Testis (tissue), 3 donors: Measurements from ENCODE around the gene SLC29A1. TPM values are rescaled to one million over a fixed set of nuclear protein-coding genes. Genes with fewer than 3 reads are reported as not detected.
"Not testable (repeated sequence)": the region's sequence is repeated elsewhere in the genome, so short reads cannot be mapped to it uniquely, and the experiment has no call there.

ENCODE experiments used
- DNase-seq: peaks from one replicate; pipeline ENCODE4 v3.0.0-alpha.2; 2019
- H3K27ac ChIP-seq, 2 donors: fragments of 200-600 bp; sonication (generic); one replicate each; pipeline ENCODE4 v1.5.1; 2019
- H3K27me3 ChIP-seq: fragments of 200-600 bp; sonication (generic); one replicate; pipeline ENCODE4 v1.5.1; 2019
- H3K36me3 ChIP-seq: fragments of 200-600 bp; sonication (generic); one replicate; pipeline ENCODE4 v1.5.1; 2017; ENCODE audit warnings: low read depth; ENCODE audit errors: missing control alignments
- H3K4me1 ChIP-seq: fragments of 200-600 bp; sonication (generic); one replicate; pipeline ENCODE4 v1.5.1; 2019
- H3K4me3 ChIP-seq, 2 donors: fragments of 200-600 bp; sonication (generic); one replicate each; pipeline ENCODE4 v1.5.1; 2017 to 2019
- H3K9me3 ChIP-seq: fragments of 200-600 bp; sonication (generic); one replicate; pipeline ENCODE4 v1.5.1; 2017
- POLR2A ChIP-seq: fragments of 450-650 bp; IDR thresholded peaks from one replicate; pipeline ENCODE4 v1.6.1; 2017; ENCODE audit warnings: antibody characterized with exemption, mild to moderate bottlenecking, moderate library complexity
- WGBS, 2 donors: methylation state at CpG; one replicate each; pipeline ENCODE4 v1.1.5; 2018; 5-methylcytosine and 5-hydroxymethylcytosine counted together
- intact Hi-C: fragments of 100-400 bp; cut with DNase I; formaldehyde crosslinking; loops from one replicate; pipeline ENCODE4 v1.15.1; 2023; ENCODE audit warnings: low total_unique reads
- polyA plus RNA-seq: library from polyadenylated mRNA; stranded (reverse); fragments of 350-450 nt; fragmentation: Illumina TruSeq; extraction: RNeasy Lipid Tissue Mini Kit (QIAGEN cat#74804); gene quantifications from one replicate; pipeline ENCODE4 v1.2.3, GENCODE V29; 2014; ENCODE audit warnings: low read depth, low replicate concordance; ENCODE audit not compliant: insufficient read depth
- total RNA-seq, 2 donors: library from RNA; depleted of rRNA; stranded (reverse); fragments of >200 nt; gene quantifications; one replicate each; pipeline ENCODE4 v1.2.3, GENCODE V29; 2016
- TF ChIP-seq, protein P1 (sequence below), 3 experiments: fragments of 450-650 bp in 2 of 3; fragments of 200-600 bp in 1 of 3; sonication (generic) in 1 of 3; IDR thresholded peaks; one replicate each; pipeline ENCODE4 v1.5.1; 2016 to 2019; ENCODE audit warnings: antibody characterized with exemption in 3 of 3, mild to moderate bottlenecking in 2 of 3, moderate library complexity in 1 of 3

The SLC29A1 gene
- total and polyA plus RNA-seq, 3 donors from 2014 or later = 41.2 to 70.0 (median 51.3) TPM

GRCh38 chr6:44178424-44179071 is 44.8 kb upstream of the SLC29A1 start:
- H3K4me3 ChIP-seq = no peak overlapping the region
- no peaks in the 10 kb centered on the region for H3K4me1 ChIP-seq
- no peaks in the 10 kb centered on the region for H3K9me3 ChIP-seq
- H3K27me3 ChIP-seq = no peaks in the 10 kb centered on the region
- H3K36me3 ChIP-seq = no peaks in the 10 kb centered on the region
- 75 to 79% methylated on average over 9 of the region's 9 CpGs for WGBS, 2 donors
- intact Hi-C loops = loop anchor here (10.0 kb wide), 1 partner anchor 56 kb away; no protein-coding TSS in a partner anchor
- TF ChIP-seq POLR2A = no peak
- TF ChIP-seq, protein P1, sequence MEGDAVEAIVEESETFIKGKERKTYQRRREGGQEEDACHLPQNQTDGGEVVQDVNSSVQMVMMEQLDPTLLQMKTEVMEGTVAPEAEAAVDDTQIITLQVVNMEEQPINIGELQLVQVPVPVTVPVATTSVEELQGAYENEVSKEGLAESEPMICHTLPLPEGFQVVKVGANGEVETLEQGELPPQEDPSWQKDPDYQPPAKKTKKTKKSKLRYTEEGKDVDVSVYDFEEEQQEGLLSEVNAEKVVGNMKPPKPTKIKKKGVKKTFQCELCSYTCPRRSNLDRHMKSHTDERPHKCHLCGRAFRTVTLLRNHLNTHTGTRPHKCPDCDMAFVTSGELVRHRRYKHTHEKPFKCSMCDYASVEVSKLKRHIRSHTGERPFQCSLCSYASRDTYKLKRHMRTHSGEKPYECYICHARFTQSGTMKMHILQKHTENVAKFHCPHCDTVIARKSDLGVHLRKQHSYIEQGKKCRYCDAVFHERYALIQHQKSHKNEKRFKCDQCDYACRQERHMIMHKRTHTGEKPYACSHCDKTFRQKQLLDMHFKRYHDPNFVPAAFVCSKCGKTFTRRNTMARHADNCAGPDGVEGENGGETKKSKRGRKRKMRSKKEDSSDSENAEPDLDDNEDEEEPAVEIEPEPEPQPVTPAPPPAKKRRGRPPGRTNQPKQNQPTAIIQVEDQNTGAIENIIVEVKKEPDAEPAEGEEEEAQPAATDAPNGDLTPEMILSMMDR (IDR thresholded peaks at IDR 0.05) = no peak
- no peak overlapping the region for H3K27ac ChIP-seq
- no peak for DNase-seq

DNA sequence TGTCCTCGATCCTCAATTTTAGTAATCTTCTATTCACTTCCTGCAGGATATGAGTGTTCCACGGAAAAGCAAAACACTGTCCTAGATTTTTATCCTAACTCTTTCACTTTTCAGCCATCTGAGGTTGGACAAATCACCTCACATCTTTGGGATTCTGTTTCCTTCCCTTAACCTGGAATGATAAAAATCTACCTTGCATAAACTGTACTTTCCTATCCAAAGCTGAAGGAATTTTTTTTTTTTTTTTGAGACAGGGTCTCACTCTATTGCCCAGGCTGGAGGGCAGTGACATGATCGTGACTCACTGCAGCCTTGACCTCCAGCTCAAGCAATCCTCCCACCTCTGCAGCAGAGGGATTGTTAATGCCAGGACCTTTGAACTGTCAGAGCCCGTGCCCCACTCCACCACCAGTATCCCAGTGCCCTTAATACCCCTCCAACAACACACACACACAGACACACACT is 44.3 kb upstream of the SLC29A1 start:
- 42 to 59% methylated on average over 4 of the region's 4 CpGs for WGBS, 2 donors
- Histone ChIP-seq H3K4me1 (no peaks in the 10 kb centered on the region), H3K9me3 (no peaks in the 10 kb centered on the region), H3K4me3 (no peak overlapping the region), H3K27ac (no peak overlapping the region), H3K36me3 (no peaks in the 10 kb centered on the region), H3K27me3 (no peaks in the 10 kb centered on the region)
- intact Hi-C loops = loop anchor here (10.0 kb wide), 1 partner anchor 56 kb away; no protein-coding TSS in a partner anchor
- no peak for DNase-seq
- TF ChIP-seq, protein P1 (IDR thresholded peaks at IDR 0.05) = no peak
- no peak for TF ChIP-seq POLR2A

DNA sequence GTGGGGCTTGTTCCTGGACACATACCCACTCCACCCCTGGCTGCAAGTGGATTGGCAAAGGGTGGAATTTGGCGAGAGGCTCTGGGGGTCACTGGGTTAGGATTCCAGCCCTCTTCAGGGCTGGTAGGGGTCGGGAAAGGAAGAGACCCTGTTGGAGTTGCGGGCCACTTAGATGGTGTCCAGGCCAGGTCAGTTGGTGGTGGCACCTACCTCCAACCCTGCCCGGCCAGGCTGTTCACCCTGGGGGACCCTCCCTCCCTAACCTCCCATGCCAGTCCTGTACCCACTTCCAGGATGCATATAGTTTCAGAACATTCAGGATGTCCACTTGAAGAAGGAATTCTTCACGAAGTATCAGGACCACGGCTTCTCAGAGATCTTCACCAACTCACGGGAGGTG is 43.7 kb upstream of the SLC29A1 start:
- H3K36me3 ChIP-seq = no peaks in the 10 kb centered on the region
- no peaks in the 10 kb centered on the region for H3K27me3 ChIP-seq
- H3K4me3 ChIP-seq = no peak overlapping the region
- no peak for DNase-seq
- H3K9me3 ChIP-seq = no peaks in the 10 kb centered on the region
- no peak for TF ChIP-seq POLR2A
- TF ChIP-seq, protein P1 (IDR thresholded peaks at IDR 0.05) = no peak
- 90 to 91% methylated on average over 7 of the region's 7 CpGs for WGBS, 2 donors
- no peak overlapping the region for H3K27ac ChIP-seq
- H3K4me1 ChIP-seq = no peaks in the 10 kb centered on the region
- intact Hi-C loops = loop anchor here (10.0 kb wide), 1 partner anchor 55 kb away; no protein-coding TSS in a partner anchor

DNA sequence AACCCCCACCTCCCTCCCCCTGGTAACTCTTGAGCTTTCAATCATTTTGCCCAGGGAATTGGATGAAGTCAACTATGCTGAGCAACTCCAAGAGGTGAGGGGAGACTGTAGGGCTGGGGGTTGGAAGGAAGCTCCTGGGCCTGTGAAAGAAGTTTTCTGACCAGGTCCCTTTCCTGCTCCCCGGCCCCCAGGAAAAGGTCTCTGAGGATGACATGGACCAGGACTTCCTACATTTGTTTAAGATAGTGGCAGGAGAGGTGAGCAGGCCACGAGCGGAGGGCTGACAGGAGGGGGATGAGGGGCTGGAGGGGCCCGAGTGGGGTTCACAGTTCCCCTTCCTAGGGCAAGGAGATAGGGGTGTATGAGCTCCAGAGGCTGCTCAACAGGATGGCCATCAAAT is 43.0 kb upstream of the SLC29A1 start:
- Histone ChIP-seq H3K4me3 (no peak overlapping the region), H3K4me1 (no peaks in the 10 kb centered on the region), H3K36me3 (no peaks in the 10 kb centered on the region), H3K27ac (no peak overlapping the region), H3K9me3 (no peaks in the 10 kb centered on the region), H3K27me3 (no peaks in the 10 kb centered on the region)
- no peak for DNase-seq
- TF ChIP-seq POLR2A = no peak
- TF ChIP-seq, protein P1 (IDR thresholded peaks at IDR 0.05) = no peak
- WGBS, 2 donors = 95 to 100% methylated on average over 4 of the region's 4 CpGs
- intact Hi-C loops = no loop called here

DNA sequence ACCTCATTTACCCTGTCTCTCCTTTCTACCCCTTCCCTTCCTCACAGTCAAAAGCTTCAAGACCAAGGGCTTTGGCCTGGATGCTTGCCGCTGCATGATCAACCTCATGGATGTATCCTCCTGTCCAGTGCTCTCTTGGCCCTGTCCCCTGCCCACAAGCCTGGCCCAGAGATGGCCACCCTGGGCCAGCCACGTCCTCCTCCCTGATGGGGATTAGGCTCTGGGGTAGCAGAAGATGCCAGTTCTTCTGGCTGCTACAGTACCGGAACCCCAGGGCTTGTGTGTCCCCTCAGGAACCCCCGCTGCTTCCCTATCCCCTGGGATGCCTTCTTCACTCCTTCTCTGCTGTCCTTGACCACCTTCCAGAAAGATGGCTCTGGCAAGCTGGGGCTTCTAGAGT is 42.5 kb upstream of the SLC29A1 start:
- 91% methylated on average over 4 of the region's 4 CpGs for WGBS, 2 donors
- no peaks in the 10 kb centered on the region for H3K36me3 ChIP-seq
- no peak for DNase-seq
- H3K9me3 ChIP-seq = no peaks in the 10 kb centered on the region
- no peak overlapping the region for H3K4me3 ChIP-seq
- no peak overlapping the region for H3K27ac ChIP-seq
- TF ChIP-seq, protein P1 (IDR thresholded peaks at IDR 0.05) = no peak
- TF ChIP-seq POLR2A = no peak
- H3K4me1 ChIP-seq = no peaks in the 10 kb centered on the region
- H3K27me3 ChIP-seq = no peaks in the 10 kb centered on the region
- intact Hi-C loops = no loop called here

- H3K36me3 ChIP-seq, H3K9me3 ChIP-seq, H3K4me1 ChIP-seq, H3K27me3 ChIP-seq, H3K4me3 ChIP-seq, H3K27ac ChIP-seq, DNase-seq, intact Hi-C loops: not testable (repeated sequence)
Observed at GRCh38 chr6:44181784-44182183, 41.6 kb upstream of the SLC29A1 start.
